ENCODE data around the gene PIGV.

Gene PIGV

GRCh38 chr1:26786437-26787380, 1.0 kb upstream of the PIGV start:
- H3K4me3 ChIP-seq (ENCODE audit: low read length): peak overlapping the region; percentile 91
- peak overlapping the region; percentile 97 for H3K4me2 ChIP-seq (ENCODE audit: low read depth, low read length)
- H4K20me1 ChIP-seq (ENCODE audit: insufficient read depth, low read length): no peaks in the 10 kb centered on the region
- H3K9me3 ChIP-seq (replicated peaks; ENCODE audit: insufficient read depth, low read length): no peaks in the 10 kb centered on the region
- H3F3A ChIP-seq (ENCODE audit: insufficient read depth, low read length): peaks cover 60% of the 10 kb centered on the region
- H3K36me3 ChIP-seq (replicated peaks; ENCODE audit: insufficient read depth, low read length): 0 out of 2 replicates have a peak, but pooled peaks cover 2% of the 10 kb centered on the region
- H2AFZ ChIP-seq (ENCODE audit: low read length): no peak overlapping the region
- TF ChIP-seq CTCF (IDR thresholded peaks at IDR 0.05; ENCODE audit: low read length): no peak
- no peak for TF ChIP-seq EZH2 (optimal IDR thresholded peaks at IDR 0.05; ENCODE audit: low read depth, low read length)
- TF ChIP-seq EZH2phosphoT487 (IDR thresholded peaks at IDR 0.05; ENCODE audit: low read length): no peak
- peaks cover 9% of the 10 kb centered on the region for H3K79me2 ChIP-seq (ENCODE audit: low read length)
- no peaks in the 10 kb centered on the region for H3K27me3 ChIP-seq (replicated peaks; ENCODE audit: insufficient read depth, low read length)
- peak; percentile 42 for DNase-seq
- peak overlapping the region; percentile 92 for H3K27ac ChIP-seq (ENCODE audit: low read length)
- H3K4me1 ChIP-seq (ENCODE audit: low read length): peaks cover 54% of the 10 kb centered on the region
- H3K9ac ChIP-seq (ENCODE audit: low read length): peak overlapping the region; percentile 87; the same call in 1 of the 2 replicates
- no peaks in the 10 kb centered on the region for H3K9me2 ChIP-seq (replicated peaks; ENCODE audit: insufficient read depth, low read length)

- Histone ChIP-seq H3K36me3 (replicated peaks; ENCODE audit: insufficient read depth, low read length) (no peaks in the 10 kb centered on the region), H3K9ac (ENCODE audit: low read length) (peak overlapping the region; percentile 87), H3K4me2 (ENCODE audit: low read depth, low read length) (peak overlapping the region; percentile 97), H3K27me3 (replicated peaks; ENCODE audit: insufficient read depth, low read length) (no peaks in the 10 kb centered on the region), H3K4me1 (ENCODE audit: low read length) (peaks cover 48% of the 10 kb centered on the region), H2AFZ (ENCODE audit: low read length) (peak overlapping the region; percentile 72), H3K9me2 (replicated peaks; ENCODE audit: insufficient read depth, low read length) (no peaks in the 10 kb centered on the region), H3F3A (ENCODE audit: insufficient read depth, low read length) (peaks cover 59% of the 10 kb centered on the region), H3K79me2 (ENCODE audit: low read length) (peaks cover 8% of the 10 kb centered on the region), H3K9me3 (replicated peaks; ENCODE audit: insufficient read depth, low read length) (no peaks in the 10 kb centered on the region), H3K4me3 (ENCODE audit: low read length) (peak overlapping the region; percentile 91), H4K20me1 (ENCODE audit: insufficient read depth, low read length) (no peaks in the 10 kb centered on the region), H3K27ac (ENCODE audit: low read length) (peak overlapping the region; percentile 92)
- DNase-seq: peak; percentile 91
- TF ChIP-seq CTCF (IDR thresholded peaks at IDR 0.05; ENCODE audit: low read length): no peak
These were observed 407 bp upstream of the PIGV start for GRCh38 chr1:26787381-26787705.

- no peak for DNase-seq
- Histone ChIP-seq H2AFZ (ENCODE audit: low read length) (peak overlapping the region; percentile 72), H4K20me1 (ENCODE audit: insufficient read depth, low read length) (no peaks in the 10 kb centered on the region), H3K9me2 (replicated peaks; ENCODE audit: insufficient read depth, low read length) (no peaks in the 10 kb centered on the region), H3K9ac (ENCODE audit: low read length) (peak overlapping the region; percentile 87), H3K79me2 (ENCODE audit: low read length) (peaks cover 8% of the 10 kb centered on the region), H3K4me3 (ENCODE audit: low read length) (peak overlapping the region; percentile 91), H3K4me1 (ENCODE audit: low read length) (peaks cover 37% of the 10 kb centered on the region), H3K27me3 (replicated peaks; ENCODE audit: insufficient read depth, low read length) (no peaks in the 10 kb centered on the region), H3K9me3 (replicated peaks; ENCODE audit: insufficient read depth, low read length) (no peaks in the 10 kb centered on the region), H3K4me2 (ENCODE audit: low read depth, low read length) (peak overlapping the region; percentile 97), H3F3A (ENCODE audit: insufficient read depth, low read length) (peaks cover 52% of the 10 kb centered on the region), H3K36me3 (replicated peaks; ENCODE audit: insufficient read depth, low read length) (no peaks in the 10 kb centered on the region), H3K27ac (ENCODE audit: low read length) (peak overlapping the region; percentile 92; the same call in 1 of the 2 replicates)
- TF ChIP-seq EZH2phosphoT487 (IDR thresholded peaks at IDR 0.05; ENCODE audit: low read length): no peak
- no peak for TF ChIP-seq EZH2 (optimal IDR thresholded peaks at IDR 0.05; ENCODE audit: low read depth, low read length)
- TF ChIP-seq CTCF (IDR thresholded peaks at IDR 0.05; ENCODE audit: low read length): no peak
These were observed 700 bp downstream of the PIGV start for GRCh38 chr1:26788515-26788785.

All from MM.1S (cell line).